Gastrocnemius medialis (tissue), 4 donors: ENCODE data around the gene KMT5C.

Experiments used
- POLR2A ChIP-seq, 2 donors: fragments of 450-650 bp; IDR thresholded peaks; one replicate each; pipeline ENCODE4 v1.6.1; 2017; ENCODE audit warnings: antibody characterized with exemption in 2 of 2, mild to moderate bottlenecking in 2 of 2, moderate library complexity in 2 of 2
- TF ChIP-seq, protein P1 (sequence below), 5 experiments: fragments of 450-650 bp in 3 of 5; fragments of 200-600 bp in 2 of 5; sonication (generic) in 2 of 5; IDR thresholded peaks in 4 of 5; conservative IDR thresholded peaks in 1 of 5; 1 replicate in 4 of 5; 2 replicates in 1 of 5; pipeline ENCODE4 v1.5.1; 2016 to 2019; ENCODE audit warnings: antibody characterized with exemption in 5 of 5, mild to moderate bottlenecking in 3 of 5, moderate library complexity in 3 of 5

DNA sequence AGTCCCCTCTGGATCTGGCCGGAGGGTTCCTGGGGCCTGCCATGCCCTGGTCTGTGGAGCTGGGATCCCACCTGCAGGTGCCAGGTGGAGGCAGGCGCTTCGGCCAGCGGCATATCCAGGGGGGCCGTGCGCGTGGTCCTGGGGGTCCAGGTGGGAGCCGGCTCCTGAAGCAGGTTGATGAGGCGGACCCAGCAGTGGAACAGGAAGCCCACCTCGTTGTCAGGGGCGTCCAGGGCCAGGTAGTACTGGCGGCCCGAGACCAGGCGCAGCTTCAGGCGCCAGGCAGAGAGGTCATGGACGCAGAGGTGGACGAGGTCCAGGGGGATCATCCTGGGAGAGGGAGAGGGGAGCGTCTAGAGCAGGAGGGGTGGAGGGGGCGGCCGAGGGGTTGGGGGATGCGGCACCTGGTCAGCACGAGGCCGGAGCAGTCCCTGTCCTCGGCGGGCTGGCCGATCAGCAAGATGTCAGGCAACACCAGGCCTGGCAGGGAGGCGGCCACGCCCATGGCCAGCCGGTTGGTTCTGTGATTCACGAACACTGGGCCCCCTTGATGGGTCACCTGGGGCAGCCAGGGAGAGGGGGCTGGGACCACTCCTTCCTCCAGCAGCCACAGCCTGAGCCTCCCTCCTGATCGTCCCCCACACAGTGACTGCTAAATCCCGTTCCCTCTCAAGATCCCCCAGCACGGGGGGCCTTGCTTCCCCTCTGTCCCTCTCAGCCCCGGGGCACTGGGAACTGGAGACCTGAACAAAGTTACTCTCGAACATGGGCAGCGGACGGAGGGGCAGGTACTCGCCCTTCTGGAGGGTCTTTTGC is 22.7 kb downstream of the KMT5C start:
- no peak for TF ChIP-seq POLR2A (IDR thresholded peaks at IDR 0.05)
- TF ChIP-seq, protein P1, sequence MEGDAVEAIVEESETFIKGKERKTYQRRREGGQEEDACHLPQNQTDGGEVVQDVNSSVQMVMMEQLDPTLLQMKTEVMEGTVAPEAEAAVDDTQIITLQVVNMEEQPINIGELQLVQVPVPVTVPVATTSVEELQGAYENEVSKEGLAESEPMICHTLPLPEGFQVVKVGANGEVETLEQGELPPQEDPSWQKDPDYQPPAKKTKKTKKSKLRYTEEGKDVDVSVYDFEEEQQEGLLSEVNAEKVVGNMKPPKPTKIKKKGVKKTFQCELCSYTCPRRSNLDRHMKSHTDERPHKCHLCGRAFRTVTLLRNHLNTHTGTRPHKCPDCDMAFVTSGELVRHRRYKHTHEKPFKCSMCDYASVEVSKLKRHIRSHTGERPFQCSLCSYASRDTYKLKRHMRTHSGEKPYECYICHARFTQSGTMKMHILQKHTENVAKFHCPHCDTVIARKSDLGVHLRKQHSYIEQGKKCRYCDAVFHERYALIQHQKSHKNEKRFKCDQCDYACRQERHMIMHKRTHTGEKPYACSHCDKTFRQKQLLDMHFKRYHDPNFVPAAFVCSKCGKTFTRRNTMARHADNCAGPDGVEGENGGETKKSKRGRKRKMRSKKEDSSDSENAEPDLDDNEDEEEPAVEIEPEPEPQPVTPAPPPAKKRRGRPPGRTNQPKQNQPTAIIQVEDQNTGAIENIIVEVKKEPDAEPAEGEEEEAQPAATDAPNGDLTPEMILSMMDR (IDR thresholded peaks at IDR 0.05 in 4 of 5, conservative IDR thresholded peaks at IDR 0.05 in 1 of 5): no peak
